Brain microvascular endothelial cell (primary cell): ENCODE data around the gene LYZL2.
"Not testable (repeated sequence)": the region's sequence is repeated elsewhere in the genome, so short reads cannot be mapped to it uniquely, and the experiment has no call there.

Experiments
- DNase-seq: peaks from one replicate; pipeline ENCODE4 v3.0.0-alpha.2; 2020
- H3K27ac ChIP-seq: fragments of 250-450 bp; sonication (Bioruptor Pico); 2 replicates; pipeline ENCODE4 v1.5.1; 2020; ENCODE audit warnings: mild to moderate bottlenecking, moderate library complexity
- H3K27me3 ChIP-seq: fragments of 250-450 bp; sonication (Bioruptor Pico); replicated peaks from 2 replicates; pipeline ENCODE4 v1.5.1; 2020; ENCODE audit warnings: mild to moderate bottlenecking
- H3K36me3 ChIP-seq: fragments of 250-450 bp; sonication (Bioruptor Pico); replicated peaks from 2 replicates; pipeline ENCODE4 v1.5.1; 2020; ENCODE audit warnings: mild to moderate bottlenecking
- H3K4me3 ChIP-seq: 2 replicates; pipeline ENCODE4 v1.5.1; 2011; ENCODE audit warnings: low read depth, mild to moderate bottlenecking, control low read depth, low read length, moderate library complexity
- CTCF ChIP-seq: IDR thresholded peaks from 2 replicates; pipeline ENCODE4 v1.5.1; 2011; ENCODE audit warnings: low read depth, mild to moderate bottlenecking, moderate library complexity, low read length, control low read depth, inconsistent platforms; ENCODE audit errors: missing control alignments
- in situ Hi-C: cut with HindIII; loops from 2 replicates; pipeline ENCODE4 v1.10.0; 2017; ENCODE audit warnings: low sequenced_read_pairs, low pct_ligation_motif_present

Gene LYZL2

GRCh38 chr10:30617070-30617469, 12.5 kb downstream of the LYZL2 start:
- H3K27me3 ChIP-seq: no peaks in the 10 kb centered on the region
- H3K4me3 ChIP-seq: no peak overlapping the region
- H3K36me3 ChIP-seq: no peaks in the 10 kb centered on the region
- no peak for DNase-seq
- H3K27ac ChIP-seq: no peak overlapping the region
- no peak for TF ChIP-seq CTCF
- in situ Hi-C loops: no loop called here

- not testable (repeated sequence) for DNase-seq
Measured at GRCh38 chr10:30611041-30611440, 18.5 kb downstream of the LYZL2 start.

GRCh38 chr10:30607814-30608213, 21.7 kb downstream of the LYZL2 start:
- H3K27me3 ChIP-seq: no peaks in the 10 kb centered on the region
- no peak overlapping the region for H3K4me3 ChIP-seq
- in situ Hi-C loops: no loop called here
- TF ChIP-seq CTCF: no peak
- H3K36me3 ChIP-seq: no peaks in the 10 kb centered on the region
- DNase-seq: no peak
- H3K27ac ChIP-seq: no peak overlapping the region

More at GRCh38 chr10:30611041-30611440, 18.5 kb downstream of the LYZL2 start:
- H3K36me3 ChIP-seq, H3K4me3 ChIP-seq, H3K27me3 ChIP-seq, in situ Hi-C loops, H3K27ac ChIP-seq: not testable (repeated sequence)

GRCh38 chr10:30606313-30606712, 23.2 kb downstream of the LYZL2 start:
- H3K4me3 ChIP-seq: no peak overlapping the region
- H3K36me3 ChIP-seq: no peaks in the 10 kb centered on the region
- TF ChIP-seq CTCF: no peak
- in situ Hi-C loops: no loop called here
- no peak for DNase-seq
- H3K27me3 ChIP-seq: no peaks in the 10 kb centered on the region
- H3K27ac ChIP-seq: no peak overlapping the region

GRCh38 chr10:30605341-30606121, 24.0 kb downstream of the LYZL2 start:
- H3K4me3 ChIP-seq: not testable (repeated sequence)

DNA sequence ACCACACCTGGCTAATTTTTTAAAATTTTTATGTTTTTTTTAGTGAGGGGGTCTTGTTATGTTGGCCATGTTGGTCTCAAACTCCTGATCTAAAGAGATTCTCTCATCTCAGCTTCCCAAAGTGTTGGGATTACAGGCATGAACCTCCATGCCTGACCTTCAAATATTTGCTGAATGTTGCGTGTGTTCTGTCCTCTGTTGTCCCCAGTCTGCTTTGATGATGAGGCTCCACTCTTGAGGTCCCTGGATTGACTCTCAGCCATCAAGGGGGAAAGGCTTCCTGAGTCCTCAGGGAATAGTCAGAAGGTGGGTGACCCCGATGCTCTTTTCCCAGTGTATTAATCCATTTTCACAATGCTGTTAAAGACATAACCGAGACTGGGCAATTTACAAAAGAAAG, 26.0 kb downstream of the LYZL2 start:
- no peak for DNase-seq
- Histone ChIP-seq H3K27ac (no peak overlapping the region), H3K27me3 (no peaks in the 10 kb centered on the region), H3K36me3 (no peaks in the 10 kb centered on the region), H3K4me3 (no peak overlapping the region)
- no peak for TF ChIP-seq CTCF
- in situ Hi-C loops: no loop called here

More at GRCh38 chr10:30605341-30606121, 24.0 kb downstream of the LYZL2 start:
- H3K36me3 ChIP-seq, DNase-seq, H3K27me3 ChIP-seq, H3K27ac ChIP-seq, in situ Hi-C loops: not testable (repeated sequence)

GRCh38 chr10:30602747-30603146, 26.8 kb downstream of the LYZL2 start:
- no peaks in the 10 kb centered on the region for H3K36me3 ChIP-seq
- H3K4me3 ChIP-seq: no peak overlapping the region
- no peak for DNase-seq
- no peak overlapping the region for H3K27ac ChIP-seq
- in situ Hi-C loops: no loop called here
- no peaks in the 10 kb centered on the region for H3K27me3 ChIP-seq
- no peak for TF ChIP-seq CTCF
